Suprapubic skin (tissue), 3 donors: Measurements from ENCODE around the gene MARK3.

ENCODE experiments used
- EP300 ChIP-seq: sonication (generic); formaldehyde crosslinking; IDR thresholded peaks from one replicate; pipeline ENCODE4 v1.6.1; 2017; ENCODE audit warnings: antibody characterized with exemption
- POLR2A ChIP-seq, 2 donors: fragments of 450-650 bp; IDR thresholded peaks; one replicate each; pipeline ENCODE4 v1.6.1; 2017; ENCODE audit warnings: antibody characterized with exemption in 2 of 2, mild to moderate bottlenecking in 2 of 2, moderate library complexity in 2 of 2
- TF ChIP-seq, protein P1 (sequence below), 2 donors: fragments of 200-600 bp in 1 of 2; fragments of 450-650 bp in 1 of 2; sonication (generic) in 1 of 2; IDR thresholded peaks; one replicate each; pipeline ENCODE4 v1.5.1; 2016 to 2019; ENCODE audit warnings: antibody characterized with exemption in 2 of 2, mild to moderate bottlenecking in 1 of 2, moderate library complexity in 1 of 2

DNA sequence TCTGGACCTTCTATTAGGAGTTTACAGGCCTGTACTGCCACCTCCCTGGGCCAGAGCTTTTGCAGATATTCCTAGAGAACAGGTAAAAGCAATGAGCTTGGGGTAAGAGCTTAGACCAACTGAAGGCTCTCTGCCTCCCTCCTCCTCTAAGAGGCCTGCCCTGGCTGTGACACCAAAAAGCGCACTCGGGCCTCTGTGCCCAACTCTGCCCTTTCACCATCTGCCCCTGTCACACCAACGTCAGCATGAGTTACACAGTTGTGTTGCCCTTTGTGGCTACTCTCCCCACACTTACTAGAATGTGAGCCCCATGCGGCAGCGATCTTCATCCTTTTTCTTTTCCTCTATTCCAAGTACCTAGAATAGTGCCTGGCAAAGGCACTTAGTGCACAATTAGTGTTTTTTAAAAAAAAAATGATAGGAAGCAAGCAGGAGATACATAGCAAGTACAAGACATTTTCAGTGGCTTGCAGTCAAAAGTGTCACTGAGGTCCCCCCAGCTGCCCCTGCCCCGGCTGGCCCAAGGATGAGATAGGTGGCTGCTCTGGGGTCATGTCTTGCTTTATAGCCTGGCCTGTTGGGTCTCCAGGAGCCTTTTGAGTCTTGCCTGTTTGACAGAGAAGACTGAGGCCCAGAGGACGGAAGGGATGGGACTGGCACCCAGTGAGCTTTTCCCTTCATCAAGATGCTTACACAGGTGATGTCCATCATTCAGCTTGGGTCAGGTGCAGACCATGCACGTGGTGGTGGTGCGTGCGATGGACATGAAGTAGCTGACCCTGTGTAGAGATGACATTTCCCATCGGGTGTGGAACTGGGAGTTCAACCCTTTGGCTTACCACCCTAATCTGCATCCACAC is 124.9 kb downstream of the MARK3 start:
- TF ChIP-seq, protein P1, sequence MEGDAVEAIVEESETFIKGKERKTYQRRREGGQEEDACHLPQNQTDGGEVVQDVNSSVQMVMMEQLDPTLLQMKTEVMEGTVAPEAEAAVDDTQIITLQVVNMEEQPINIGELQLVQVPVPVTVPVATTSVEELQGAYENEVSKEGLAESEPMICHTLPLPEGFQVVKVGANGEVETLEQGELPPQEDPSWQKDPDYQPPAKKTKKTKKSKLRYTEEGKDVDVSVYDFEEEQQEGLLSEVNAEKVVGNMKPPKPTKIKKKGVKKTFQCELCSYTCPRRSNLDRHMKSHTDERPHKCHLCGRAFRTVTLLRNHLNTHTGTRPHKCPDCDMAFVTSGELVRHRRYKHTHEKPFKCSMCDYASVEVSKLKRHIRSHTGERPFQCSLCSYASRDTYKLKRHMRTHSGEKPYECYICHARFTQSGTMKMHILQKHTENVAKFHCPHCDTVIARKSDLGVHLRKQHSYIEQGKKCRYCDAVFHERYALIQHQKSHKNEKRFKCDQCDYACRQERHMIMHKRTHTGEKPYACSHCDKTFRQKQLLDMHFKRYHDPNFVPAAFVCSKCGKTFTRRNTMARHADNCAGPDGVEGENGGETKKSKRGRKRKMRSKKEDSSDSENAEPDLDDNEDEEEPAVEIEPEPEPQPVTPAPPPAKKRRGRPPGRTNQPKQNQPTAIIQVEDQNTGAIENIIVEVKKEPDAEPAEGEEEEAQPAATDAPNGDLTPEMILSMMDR (IDR thresholded peaks at IDR 0.05), result no peak
- TF ChIP-seq EP300 (no peak), POLR2A (IDR thresholded peaks at IDR 0.05) (no peak)
